Measurements from ENCODE around the gene ATP6AP1. TPM values are rescaled to one million over a fixed set of nuclear protein-coding genes. Genes with fewer than 3 reads are reported as not detected.
A peak's percentile ranks its signal among the peaks of the same experiment; 100 is the strongest.

ATP6AP1 gene
- total and polyA plus RNA-seq, 9 of the 15 experiments (the other 6 are each of a cell fraction or from before 2014, with no cell fraction given), result 8.3 to 90.5 (median 52.9) TPM

DNA sequence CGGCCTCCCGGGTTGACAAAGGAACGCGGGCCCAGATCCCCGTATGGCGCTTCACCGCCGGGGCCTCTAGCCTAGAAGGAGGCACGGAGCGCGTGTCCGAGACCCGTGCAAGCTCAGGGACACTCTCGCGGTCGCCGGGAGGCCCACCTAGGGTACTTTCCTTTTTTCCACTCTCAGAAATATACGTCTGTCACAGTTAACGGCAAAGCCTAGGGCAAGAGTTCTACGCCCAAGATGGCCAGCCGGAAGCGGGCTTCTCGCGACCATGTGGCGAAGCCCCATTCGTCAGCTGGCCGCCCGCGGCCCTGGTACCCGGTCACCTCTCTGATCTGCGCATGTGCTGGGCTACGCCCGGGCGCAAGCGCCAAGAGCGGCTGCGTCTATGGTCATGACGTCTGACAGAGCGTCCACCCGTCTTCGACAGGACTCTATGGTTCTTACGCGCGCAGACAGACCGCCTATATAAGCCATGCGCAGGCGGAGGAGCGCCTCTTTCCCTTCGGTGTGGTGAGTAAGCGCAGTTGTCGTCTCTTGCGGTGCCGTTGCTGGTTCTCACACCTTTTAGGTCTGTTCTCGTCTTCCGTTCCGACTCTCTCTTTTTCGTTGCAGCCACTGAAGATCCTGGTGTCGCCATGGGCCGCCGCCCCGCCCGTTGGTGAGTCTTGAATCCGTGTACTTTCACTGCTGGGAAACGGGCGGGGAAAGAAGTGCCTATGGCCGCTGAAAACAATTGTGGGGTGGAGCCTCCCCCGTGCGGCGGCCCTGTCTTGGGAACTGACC lies 30.4 kb upstream of the ATP6AP1 start, which contains the start of gene RPL10 (continued):
- TF ChIP-seq ZNF431 (CRISPR knock-in tag; IDR thresholded peaks at IDR 0.05) (peak; percentile 31; the same call in 1 of the 2 replicates), TAF7 (tag; IDR thresholded peaks at IDR 0.05) (peak; percentile 98), ILF3 (IDR thresholded peaks at IDR 0.05; ENCODE audit: borderline replicate concordance) (peak; percentile 19; the same call in 1 of the 2 replicates), POLR3G (IDR thresholded peaks at IDR 0.05; ENCODE audit: extremely low read depth, insufficient read length, insufficient replicate concordance) (no peak), ATF1 (CRISPR knock-in tag; IDR thresholded peaks at IDR 0.05) (peak; percentile 54; the same call in 1 of the 2 replicates), ATF1 (tag; IDR thresholded peaks at IDR 0.05) (peak; percentile 96), ZKSCAN1 (IDR thresholded peaks at IDR 0.05; ENCODE audit: low read depth, low read length) (peak; percentile 73; the same call in 1 of the 2 replicates), GABPB1 (CRISPR knock-in tag; IDR thresholded peaks at IDR 0.05) (peak; percentile 85), TEAD4 (IDR thresholded peaks at IDR 0.05; ENCODE audit: low read length) (peak; percentile 33), TEAD4 (CRISPR knock-in tag; IDR thresholded peaks at IDR 0.05; ENCODE audit: borderline replicate concordance) (no peak), RBFOX2 (IDR thresholded peaks at IDR 0.05; ENCODE audit: low read depth, low read length) (peak; percentile 97), POLR2G (IDR thresholded peaks at IDR 0.05; ENCODE audit: low read depth, low read length) (peak; percentile 98), RBM22 (IDR thresholded peaks at IDR 0.05; ENCODE audit: low read depth, low read length, poor library complexity, severe bottlenecking) (no peak), MXI1 (IDR thresholded peaks at IDR 0.05; ENCODE audit: low read depth, low read length) (peak; percentile 71; the same call in 1 of the 2 replicates), TCF7 (IDR thresholded peaks at IDR 0.05; ENCODE audit: borderline replicate concordance) (0 out of 2 replicates have a peak, but pooled peaks have one; percentile 48), SUPT5H (IDR thresholded peaks at IDR 0.05) (peak; percentile 100), ZBTB9 (CRISPR knock-in tag; IDR thresholded peaks at IDR 0.05) (no peak), E2F1 (CRISPR knock-in tag; IDR thresholded peaks at IDR 0.05) (0 out of 2 replicates have a peak, but pooled peaks have one; percentile 27), KLF13 (tag; IDR thresholded peaks at IDR 0.05; ENCODE audit: borderline replicate concordance, low read depth) (no peak; the same call in 1 of the 2 replicates), CBX1 (IDR thresholded peaks at IDR 0.05; ENCODE audit: low read depth) (peak; percentile 97; the same call in 1 of the 2 replicates), NR2C1 (IDR thresholded peaks at IDR 0.05) (peak; percentile 20; the same call in 1 of the 2 replicates), NR2C1 (tag; IDR thresholded peaks at IDR 0.05) (no peak; the same call in 1 of the 2 replicates), STAG1 (CRISPR knock-in tag; IDR thresholded peaks at IDR 0.05; ENCODE audit: borderline replicate concordance) (0 out of 2 replicates have a peak, but pooled peaks have one; percentile 26)
- TF ChIP-seq, protein P1, sequence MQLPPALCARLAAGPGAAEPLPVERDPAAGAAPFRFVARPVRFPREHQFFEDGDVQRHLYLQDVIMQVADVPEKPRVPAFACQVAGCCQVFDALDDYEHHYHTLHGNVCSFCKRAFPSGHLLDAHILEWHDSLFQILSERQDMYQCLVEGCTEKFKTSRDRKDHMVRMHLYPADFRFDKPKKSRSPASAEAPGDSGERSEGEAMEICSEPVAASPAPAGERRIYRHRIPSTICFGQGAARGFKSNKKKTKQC (CRISPR knock-in tag; IDR thresholded peaks at IDR 0.05), result peak; percentile 75
- TF ChIP-seq, protein P2, sequence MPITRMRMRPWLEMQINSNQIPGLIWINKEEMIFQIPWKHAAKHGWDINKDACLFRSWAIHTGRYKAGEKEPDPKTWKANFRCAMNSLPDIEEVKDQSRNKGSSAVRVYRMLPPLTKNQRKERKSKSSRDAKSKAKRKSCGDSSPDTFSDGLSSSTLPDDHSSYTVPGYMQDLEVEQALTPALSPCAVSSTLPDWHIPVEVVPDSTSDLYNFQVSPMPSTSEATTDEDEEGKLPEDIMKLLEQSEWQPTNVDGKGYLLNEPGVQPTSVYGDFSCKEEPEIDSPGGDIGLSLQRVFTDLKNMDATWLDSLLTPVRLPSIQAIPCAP (CRISPR knock-in tag; IDR thresholded peaks at IDR 0.05; ENCODE audit: borderline replicate concordance), result peak; percentile 81; the same call in 1 of the 2 replicates

Data from K562 (cell line).